Colon (tissue), 2 donors: ENCODE data around the gene TPST1.
"Not testable (repeated sequence)": the region's sequence is repeated elsewhere in the genome, so short reads cannot be mapped to it uniquely, and the experiment has no call there.

ENCODE experiments used
- FAIRE-seq: peaks from 2 replicates; lab custom pipeline; 2012; peaks lifted over from hg19 to GRCh38; lab: Jason Lieb, UNC
- donor health status: control.
- donor health status: control.

The TPST1 gene

GRCh38 chr7:66283003-66283920 is 78.1 kb downstream of the TPST1 start:
- FAIRE-seq = no peak

DNA sequence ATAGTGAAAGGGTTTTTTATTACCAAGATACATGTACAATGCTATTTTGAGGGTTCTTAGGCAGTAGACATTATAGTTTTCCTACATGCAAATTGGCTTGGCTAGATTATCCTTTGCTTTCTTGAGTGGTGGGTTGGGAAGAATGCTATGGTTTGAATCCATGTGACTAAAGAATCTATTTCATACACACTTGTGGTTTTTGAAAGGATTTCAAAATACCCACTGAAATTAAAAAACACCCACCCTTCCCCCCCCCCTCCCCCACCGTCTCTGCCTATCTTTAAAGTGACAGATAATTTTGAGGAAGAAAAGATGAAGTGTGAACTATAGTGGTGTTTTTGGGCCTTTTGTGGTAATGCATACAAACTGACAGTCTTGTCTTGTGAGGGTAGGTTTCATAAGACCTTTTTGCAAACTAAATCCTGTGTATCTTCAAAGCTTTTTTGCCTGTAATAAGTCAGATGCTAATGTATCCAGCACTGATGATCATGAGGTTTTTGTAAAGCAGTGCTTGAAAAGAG is 90.9 kb downstream of the TPST1 start:
- no peak for FAIRE-seq

DNA sequence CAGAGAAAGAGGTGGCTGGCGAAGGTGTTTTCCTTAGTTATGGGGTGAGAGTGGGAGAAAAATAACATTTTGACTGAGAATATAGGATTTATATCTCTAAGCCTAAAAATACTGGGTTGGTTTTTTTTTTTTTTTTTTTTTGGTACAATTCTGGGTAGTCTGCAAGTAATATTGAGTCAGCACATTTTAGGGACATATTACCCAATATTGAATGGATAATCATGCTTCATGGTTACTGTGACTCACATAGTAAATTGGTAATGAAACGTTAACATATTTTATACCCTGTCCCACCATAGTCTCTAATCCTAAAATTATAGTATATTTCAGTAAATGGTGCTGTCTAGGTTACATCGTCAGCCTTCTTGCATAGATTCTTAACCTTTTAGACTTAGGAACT is 91.4 kb downstream of the TPST1 start:
- no peak for FAIRE-seq

DNA sequence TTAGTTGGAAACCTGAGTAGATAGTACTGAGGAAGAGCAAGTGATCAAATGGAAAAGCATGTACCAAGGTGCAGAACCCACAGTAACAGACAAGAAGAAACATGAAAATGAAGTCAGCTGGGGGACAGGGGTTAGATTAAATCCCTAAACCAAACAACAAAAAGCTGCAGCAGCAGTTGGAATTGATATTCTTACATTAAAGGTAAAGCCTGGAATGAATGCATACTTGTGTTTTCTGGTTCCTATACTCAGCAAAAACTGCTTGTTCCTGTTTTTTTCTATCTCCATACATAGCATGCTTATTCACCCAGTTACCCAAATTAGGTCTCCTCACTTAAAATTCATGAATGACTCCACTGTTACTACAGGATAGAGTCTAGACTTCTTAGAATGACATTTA is 92.4 kb downstream of the TPST1 start:
- no peak for FAIRE-seq

DNA sequence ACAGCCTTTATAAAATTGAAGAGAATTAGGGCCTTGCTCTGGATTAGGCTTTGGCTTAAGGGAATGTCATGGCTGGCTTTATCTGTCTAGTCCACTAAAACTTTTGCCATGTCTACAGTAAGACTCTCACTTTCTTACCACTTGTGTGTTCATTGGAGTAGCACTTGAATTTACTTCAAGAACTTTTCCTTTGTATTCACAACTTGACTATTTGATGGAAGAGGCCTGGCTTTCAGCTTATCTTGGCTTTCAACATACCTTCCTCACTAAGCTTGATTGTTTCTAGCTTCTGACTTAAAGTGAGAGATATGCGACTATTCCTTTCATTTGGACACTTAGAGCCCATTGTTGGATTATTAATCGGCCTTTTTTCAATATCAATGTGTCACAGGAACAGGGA is 96.1 kb downstream of the TPST1 start:
- FAIRE-seq = no peak

- no peak for FAIRE-seq
Observed at GRCh38 chr7:66301737-66302136, 96.6 kb downstream of the TPST1 start.

- no peak for FAIRE-seq
Observed at GRCh38 chr7:66303454-66304155, 98.5 kb downstream of the TPST1 start.

- FAIRE-seq = no peak
Observed at GRCh38 chr7:66304536-66304935, 99.4 kb downstream of the TPST1 start.

DNA sequence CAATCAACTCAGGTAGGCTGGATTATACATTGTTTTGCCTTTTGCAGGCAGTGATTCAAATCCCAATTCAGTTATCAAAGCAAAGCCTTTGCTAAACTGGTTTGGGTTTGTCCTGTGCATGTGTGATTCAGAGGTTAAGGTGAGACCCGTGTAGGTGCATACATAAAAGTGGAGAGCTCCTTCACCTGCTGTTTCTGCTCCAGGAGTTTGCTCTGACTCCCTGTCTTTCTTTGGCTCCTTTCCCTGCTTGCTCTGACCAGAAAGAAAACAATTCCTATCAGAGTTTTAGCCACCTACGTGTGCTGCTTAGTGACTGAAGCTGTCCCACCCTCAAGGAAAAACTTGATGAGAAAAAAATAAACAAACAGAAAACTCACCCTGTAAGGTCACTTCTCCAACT is 101.1 kb downstream of the TPST1 start:
- FAIRE-seq = no peak

GRCh38 chr7:66307591-66308215 is 102.6 kb downstream of the TPST1 start:
- no peak for FAIRE-seq

GRCh38 chr7:66308411-66308810 is 103.3 kb downstream of the TPST1 start:
- FAIRE-seq = no peak

- FAIRE-seq = no peak
Observed at GRCh38 chr7:66310620-66311019, 105.5 kb downstream of the TPST1 start.

- no peak for FAIRE-seq
Observed at GRCh38 chr7:66313886-66314568, 108.9 kb downstream of the TPST1 start.

DNA sequence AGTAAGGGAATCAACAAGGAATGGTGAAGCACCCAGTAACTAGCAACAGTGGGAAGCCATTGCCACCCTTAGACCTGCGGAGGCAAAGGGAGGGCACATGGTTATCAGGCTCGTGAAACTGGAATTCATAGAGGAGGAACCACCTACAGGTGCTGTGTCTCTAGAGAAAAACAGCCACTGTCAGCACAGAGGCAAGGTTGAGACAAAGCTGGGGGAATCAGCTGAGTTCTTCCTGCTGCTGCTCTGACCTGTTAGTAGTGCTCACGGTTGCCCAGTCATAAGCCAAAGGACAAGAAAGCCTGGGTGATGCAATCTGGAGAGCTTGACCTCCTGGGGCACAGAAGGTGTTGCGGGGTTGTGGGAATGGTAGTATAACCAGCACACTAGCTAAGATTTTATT is 110.1 kb downstream of the TPST1 start:
- no peak for FAIRE-seq

DNA sequence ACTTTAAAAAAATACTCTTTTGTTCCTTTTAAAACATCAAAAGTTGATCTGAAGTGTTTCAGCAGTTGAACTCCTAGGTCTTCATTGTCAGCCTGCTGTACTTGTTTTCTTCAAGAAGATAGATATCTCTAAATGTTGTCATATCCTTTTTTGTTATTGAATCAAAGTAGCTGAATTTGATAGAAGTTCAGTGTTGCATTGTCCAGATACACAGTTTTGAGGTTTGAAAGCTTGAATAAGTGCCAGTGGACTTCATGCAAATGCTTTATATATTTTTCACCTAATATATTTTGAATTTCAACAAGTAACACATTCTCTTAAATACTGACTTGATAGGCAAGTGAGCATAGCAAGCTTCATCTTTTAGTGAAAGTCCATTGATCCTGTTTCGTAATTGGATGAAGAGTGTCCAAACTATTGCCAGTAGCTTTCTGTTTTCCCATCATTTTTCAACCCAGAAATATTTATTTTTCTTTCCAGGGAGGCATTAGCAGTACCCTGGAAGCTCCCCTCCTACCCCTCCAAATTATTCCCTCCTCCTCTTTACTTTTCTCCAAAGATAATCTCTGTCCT is 114.4 kb downstream of the TPST1 start:
- FAIRE-seq = no peak

- no peak for FAIRE-seq
Observed at GRCh38 chr7:66321283-66321682, 116.1 kb downstream of the TPST1 start.

- no peak for FAIRE-seq
Observed at GRCh38 chr7:66323114-66323796, 118.1 kb downstream of the TPST1 start.

- not testable (repeated sequence) for FAIRE-seq
Observed at GRCh38 chr7:66324985-66325384, 119.9 kb downstream of the TPST1 start.

DNA sequence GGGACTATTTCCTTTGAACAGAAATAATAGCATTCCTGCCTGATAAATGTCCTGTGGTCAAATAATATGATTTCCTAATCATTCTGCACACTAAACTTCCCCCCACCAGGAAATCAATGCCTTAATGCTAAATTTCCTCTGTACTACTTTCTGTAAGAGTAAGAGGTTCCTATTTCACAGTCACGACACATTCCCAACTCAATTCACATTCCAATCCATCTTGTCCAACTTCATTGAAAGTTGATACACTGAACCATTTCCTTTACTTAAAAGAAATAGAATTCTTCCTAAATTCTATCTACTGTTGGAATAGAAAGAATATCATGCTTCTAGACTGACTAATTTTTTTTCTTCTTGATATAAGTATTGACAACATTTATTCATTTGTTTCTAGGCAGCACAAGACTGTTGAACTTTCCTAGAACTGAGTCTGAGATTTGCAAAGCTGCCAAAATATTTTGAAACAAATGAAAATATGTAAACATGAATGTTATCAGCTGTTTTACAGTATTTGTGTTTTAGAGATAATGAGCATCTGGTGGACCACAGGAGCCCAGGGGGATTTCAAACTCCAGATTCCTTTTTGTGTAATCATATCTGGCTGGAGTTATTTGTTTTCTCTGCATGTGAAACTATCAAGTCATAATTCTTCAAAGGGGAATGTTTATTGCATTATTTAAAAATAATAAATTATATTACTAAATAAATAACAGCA is 121.5 kb downstream of the TPST1 start:
- no peak for FAIRE-seq

- FAIRE-seq = no peak
Observed at GRCh38 chr7:66330961-66331360, 125.8 kb downstream of the TPST1 start.

DNA sequence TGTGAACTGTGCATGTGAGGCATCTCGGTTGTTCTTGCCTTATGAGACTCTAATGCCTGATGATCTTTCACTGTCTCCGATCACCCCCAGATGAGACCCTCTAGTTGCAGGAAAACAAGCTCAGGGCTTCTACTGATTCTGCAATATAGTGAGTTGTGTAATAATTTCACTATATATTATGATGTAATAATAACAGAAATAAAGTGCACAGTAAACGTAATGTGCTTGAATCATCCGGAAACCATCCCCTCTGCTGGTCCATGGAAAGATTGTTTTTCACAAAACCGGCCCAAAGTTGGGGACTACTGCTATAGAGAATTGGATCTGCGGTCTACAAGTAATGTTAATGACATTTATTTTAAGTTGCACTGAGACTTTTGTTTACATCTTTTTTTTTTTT is 126.7 kb downstream of the TPST1 start:
- no peak for FAIRE-seq
